Fibroblast of skin of scalp (primary cell): ENCODE results near the gene HVCN1.
"Not testable (repeated sequence)": the region's sequence is repeated elsewhere in the genome, so short reads cannot be mapped to it uniquely, and the experiment has no call there.

Source experiments
- DNase-seq: peaks from one replicate; pipeline ENCODE4 v3.0.0-alpha.2; 2013

The HVCN1 gene

GRCh38 chr12:110667671-110668070, 21.2 kb downstream of the HVCN1 start:
- no peak for DNase-seq

- no peak for DNase-seq
These were observed 22.0 kb downstream of the HVCN1 start for GRCh38 chr12:110666892-110667291.

DNA sequence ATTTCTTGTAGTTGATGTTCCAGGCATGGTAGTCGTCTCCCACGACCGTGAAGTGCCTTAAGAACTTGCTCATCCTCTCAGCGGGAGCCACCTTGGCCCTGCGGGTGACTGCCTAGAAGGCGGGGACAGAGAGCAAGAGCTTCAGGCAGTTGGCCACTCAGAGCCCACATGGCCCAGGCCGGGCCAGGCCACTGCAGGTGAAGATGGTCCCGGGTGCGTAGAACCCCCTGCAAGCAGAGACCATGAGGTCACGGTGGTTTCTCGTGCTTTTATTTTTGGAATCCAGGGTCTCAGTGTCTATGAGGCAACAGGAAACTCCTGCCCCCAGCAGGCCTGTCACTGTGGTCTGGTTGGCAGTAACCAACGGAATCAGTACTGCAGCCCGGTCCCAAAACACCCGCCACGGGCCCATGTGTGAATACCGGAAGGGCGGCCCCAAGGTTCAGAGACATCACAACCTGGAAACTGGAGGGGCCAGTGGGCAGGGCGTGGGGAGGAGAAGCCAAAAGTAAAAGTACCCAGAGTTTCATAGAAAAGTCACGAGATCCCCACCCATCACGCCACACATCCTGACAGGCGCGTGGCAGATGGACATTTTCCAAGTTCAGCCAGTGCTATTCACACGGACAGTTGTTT, 27.5 kb downstream of the HVCN1 start:
- no peak for DNase-seq

- DNase-seq, result no peak
These were observed 30.0 kb downstream of the HVCN1 start for GRCh38 chr12:110658878-110659277.

DNA sequence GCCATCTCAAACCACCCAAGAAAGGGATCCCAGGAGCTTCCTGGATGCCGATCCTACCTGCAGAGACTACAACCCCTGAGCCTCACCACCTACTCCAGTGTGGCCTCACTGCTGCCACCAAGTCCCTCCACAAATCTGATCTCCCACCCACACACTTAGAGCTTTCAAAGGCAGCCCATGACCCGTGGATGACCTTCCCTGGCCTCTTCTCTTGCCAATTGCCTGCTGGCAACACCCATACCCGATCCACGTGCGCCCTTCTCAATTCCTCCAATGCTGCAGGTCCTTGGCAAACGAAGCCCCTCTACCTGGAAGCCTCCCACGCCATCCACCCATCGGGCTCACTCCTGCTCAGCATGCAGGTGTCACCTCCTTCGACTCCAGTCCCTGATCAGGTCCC, 30.7 kb downstream of the HVCN1 start:
- no peak for DNase-seq

DNA sequence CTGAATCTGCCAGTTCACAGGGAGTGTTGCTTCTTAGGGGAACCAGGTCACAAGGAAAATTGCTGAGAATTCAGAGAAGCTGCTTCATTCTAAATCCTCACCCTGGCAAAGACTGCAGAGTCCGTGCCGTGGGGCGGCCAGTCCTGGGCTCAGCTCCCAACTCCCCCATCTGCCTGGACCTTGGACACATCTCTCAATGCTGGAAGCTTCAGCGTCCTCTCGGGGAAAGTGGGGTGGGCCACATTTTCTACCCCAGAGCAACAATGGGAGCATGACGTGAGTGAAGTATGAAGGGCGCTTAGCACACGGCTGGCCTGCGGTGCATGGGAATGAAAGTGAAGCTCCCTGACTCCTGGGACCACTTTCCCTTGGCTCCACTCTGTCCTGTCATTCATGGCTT, 31.2 kb downstream of the HVCN1 start:
- no peak for DNase-seq

- DNase-seq, result no peak
These were observed 32.8 kb downstream of the HVCN1 start for GRCh38 chr12:110656071-110656655.

GRCh38 chr12:110654238-110654637, 34.7 kb downstream of the HVCN1 start:
- not testable (repeated sequence) for DNase-seq

DNA sequence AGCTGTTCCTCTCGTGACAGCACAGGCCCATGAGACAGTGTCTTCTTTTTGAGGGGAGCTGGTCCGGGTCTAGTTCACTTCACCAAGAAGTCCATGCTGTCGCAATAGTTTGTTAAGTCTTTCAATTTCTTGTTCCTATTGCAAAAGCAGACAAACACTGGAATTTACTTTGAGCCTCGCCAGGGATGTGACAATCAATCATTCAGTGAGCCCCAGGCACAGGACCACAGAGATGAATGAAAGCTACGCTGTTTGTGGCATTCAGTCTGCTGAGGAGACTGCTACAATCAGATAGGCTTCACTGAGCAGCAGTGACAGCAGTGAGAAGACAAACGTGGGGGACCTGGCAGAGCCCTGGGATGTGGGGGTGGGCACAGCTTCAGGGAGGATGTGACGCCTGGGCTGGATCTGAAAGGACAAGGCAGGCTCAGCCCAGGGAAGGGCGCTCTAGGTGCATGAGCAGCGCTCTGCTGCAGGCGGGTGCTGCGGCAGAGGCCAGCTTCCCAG, 39.5 kb downstream of the HVCN1 start:
- DNase-seq, result no peak

DNA sequence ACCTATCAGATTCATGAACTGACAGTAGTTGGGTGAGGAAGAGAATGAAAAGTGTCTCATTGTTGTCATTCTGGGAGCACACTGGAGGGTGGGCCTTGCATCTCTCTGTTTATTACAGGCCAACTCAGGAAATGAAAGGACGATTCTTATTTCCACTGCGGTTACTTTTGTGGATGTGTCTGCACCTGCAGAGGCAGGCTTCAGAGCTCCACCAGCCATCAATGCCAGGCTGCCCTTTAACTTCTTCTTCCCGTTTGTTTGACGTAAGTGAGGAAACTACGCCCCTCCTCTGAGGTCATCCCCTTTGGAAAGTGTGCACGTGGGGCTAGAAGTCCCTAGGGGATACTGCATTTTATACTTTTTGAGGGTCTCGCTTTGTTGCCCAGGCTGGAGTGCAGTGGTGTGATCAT, 41.3 kb downstream of the HVCN1 start:
- no peak for DNase-seq

DNA sequence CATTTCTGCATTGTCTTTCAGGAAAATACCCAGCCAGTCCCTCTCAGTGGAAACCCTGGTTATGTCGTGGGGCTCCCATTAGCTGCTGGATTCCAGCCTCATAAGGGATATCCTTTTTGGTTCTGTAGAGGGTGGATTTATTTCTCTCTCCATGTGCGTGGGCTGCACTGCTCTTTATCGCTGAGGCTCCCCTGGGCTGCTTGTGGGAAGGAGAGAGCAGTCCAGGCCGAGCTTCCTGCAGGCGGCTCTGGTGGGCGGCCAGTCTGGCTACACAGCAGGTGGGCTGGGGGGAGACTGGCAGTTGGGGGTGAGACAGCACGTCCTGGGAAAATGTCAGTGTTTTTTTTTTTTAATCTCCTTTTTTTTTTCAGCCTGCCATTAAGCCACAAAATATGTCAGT, 47.4 kb downstream of the HVCN1 start:
- peak; percentile 67 for DNase-seq

- no peak for DNase-seq
These were observed 48.5 kb downstream of the HVCN1 start for GRCh38 chr12:110640275-110641025.

GRCh38 chr12:110639336-110640141, 49.4 kb downstream of the HVCN1 start:
- DNase-seq, result peak; percentile 73

GRCh38 chr12:110638796-110639195, 50.1 kb downstream of the HVCN1 start:
- DNase-seq, result no peak

DNA sequence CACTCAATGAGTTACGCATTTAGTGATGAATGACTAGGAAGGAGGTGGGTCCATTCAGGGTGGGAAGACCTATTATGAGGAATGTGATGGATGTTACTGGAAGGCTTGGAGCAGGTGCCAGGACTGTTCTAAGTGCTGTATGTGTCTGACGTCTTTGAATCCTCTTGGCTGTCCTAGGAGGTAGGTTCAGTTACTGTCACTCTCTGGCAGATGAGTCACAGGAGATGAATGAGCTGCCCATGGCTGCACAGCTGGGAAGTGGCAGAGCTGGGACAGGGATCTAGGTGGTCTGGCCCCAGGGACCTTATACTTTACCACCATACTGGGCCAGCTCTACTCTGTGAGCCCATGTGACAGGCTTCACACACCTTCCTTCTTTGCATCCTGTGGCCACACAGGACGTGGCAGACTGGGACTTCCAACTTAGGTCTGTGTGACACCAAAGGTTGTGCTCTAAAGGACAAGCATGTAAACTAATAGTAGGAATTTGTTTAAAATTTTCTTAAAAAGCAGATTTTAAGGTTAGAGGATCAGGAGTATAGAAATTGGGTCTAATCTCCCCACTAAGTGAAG, 51.0 kb downstream of the HVCN1 start:
- DNase-seq, result no peak

GRCh38 chr12:110636516-110636915, 52.4 kb downstream of the HVCN1 start:
- no peak for DNase-seq

DNA sequence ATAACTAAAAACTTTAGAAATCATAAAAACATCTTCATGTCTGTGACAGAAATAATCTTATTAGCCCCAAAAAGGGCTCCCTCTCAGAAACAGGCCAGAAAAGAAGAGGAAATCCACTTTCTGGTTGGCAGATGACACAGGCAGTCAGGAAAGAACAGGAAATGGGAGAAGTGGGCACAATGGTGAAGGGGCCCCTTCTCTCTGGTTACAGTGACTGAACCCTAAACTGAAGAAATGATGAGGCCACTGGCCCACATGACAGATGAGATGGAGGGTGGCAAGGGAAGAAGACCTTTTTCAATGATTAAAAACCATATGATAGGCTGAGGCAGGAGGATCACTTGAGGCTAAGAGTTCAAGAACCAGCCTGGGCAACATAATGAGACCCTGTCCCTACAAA, 53.9 kb downstream of the HVCN1 start:
- no peak for DNase-seq

GRCh38 chr12:110627500-110628195, 61.3 kb downstream of the HVCN1 start:
- no peak for DNase-seq

DNA sequence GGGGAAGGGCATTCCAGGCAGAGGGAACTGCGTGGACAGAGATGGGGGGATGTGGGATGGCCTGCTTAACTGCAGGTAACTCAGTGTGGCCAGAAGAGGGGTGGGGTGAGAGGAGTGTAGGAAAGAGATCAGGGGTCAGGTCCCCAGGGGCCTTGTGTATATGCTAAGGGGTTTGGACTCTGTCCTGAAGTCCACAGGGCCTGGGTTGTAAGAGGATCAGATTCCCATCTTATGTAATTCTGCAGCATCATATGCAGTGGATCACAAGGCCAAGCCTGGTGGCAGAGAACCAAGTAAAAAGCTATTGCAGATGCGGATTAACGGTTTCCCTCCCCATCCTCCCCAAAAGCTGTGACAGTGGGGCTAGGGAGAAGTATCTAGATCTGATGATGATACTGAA, 66.3 kb downstream of the HVCN1 start:
- DNase-seq, result no peak

DNA sequence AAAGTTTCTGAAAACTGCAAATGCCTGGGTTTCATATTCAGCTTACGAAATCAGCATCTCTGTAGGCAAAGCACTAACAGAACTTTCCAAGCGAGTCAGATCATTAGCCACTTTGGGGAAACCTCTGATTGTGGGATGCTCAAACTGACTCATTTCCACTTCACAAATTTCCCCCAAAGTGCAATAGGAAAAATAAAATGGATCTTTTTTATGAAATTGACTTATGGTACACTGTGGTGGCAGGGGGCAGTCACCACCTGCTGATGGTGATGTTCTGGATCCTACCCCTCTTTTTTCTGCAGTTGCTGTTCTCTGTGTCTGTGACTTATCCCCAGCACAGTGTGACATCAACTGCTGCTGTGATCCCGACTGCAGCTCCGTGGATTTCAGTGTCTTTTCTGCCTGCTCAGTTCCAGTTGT, 69.4 kb downstream of the HVCN1 start:
- no peak for DNase-seq

GRCh38 chr12:110616471-110617115, 72.3 kb downstream of the HVCN1 start:
- DNase-seq, result no peak
